GM10248 (cell line): ENCODE data around the gene ARHGAP21.

ENCODE experiments used
- CTCF ChIA-PET: fragments of 300-600 bp; sonication (Branson Sonifier 250); formaldehyde crosslinking; extraction: SDS; loops from one replicate; lab custom pipeline; 2021; ENCODE audit warnings: antibody characterized with exemption; lab: Yijun Ruan, JAX
- POLR2A ChIA-PET: fragments of 350-650 bp; sonication (Branson Sonifier 250); formaldehyde crosslinking; extraction: SDS; loops from one replicate; lab custom pipeline; 2020; ENCODE audit warnings: antibody characterized with exemption; lab: Yijun Ruan, JAX
- DNase-seq: peaks from one replicate; pipeline ENCODE4 v3.0.0; 2012; ENCODE audit errors: extremely low spot score
- CTCF ChIP-seq: IDR thresholded peaks from 2 replicates; pipeline ENCODE4 v1.5.1; 2012; ENCODE audit warnings: mild to moderate bottlenecking, low read depth; ENCODE audit errors: extremely low read depth, missing control alignments, control extremely low read depth

Gene ARHGAP21

GRCh38 chr10:24681572-24682088 is 42.1 kb downstream of the ARHGAP21 start:
- ChIA-PET POLR2A (no interaction called here), CTCF (interaction anchor here (1.3 to 1.7 kb wide), 2 partner anchors 18 to 20 kb away, joined by 3 to 6 read pairs; no protein-coding TSS in a partner anchor)
- DNase-seq, result no peak
- no peak for TF ChIP-seq CTCF

GRCh38 chr10:24680647-24681524 is 42.8 kb downstream of the ARHGAP21 start:
- ChIA-PET POLR2A (no interaction called here), CTCF (interaction anchor here (1.2 to 1.6 kb wide), 3 partner anchors 11 to 272 kb away, joined by 3 to 6 read pairs (median 5); no protein-coding TSS in a partner anchor)
- DNase-seq, result no peak
- no peak for TF ChIP-seq CTCF

DNA sequence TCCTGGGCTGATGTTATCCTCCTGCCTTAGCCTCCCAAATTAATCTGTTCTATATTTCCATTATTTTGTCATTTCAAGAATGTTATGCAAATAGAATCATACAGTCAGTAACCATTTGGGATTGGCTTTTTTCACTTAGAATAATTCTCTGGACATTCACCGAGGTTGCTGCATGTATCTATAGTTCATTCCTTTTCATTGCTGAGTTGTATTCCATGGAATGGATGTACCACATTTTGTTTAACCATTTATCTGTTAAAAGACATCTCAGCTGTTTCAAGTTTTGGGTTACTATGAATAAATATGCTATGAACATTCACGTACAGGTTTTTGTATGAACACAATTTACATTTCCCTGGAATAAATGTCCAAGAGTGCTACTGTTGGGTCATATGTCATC is 44.9 kb downstream of the ARHGAP21 start:
- DNase-seq, result no peak
- TF ChIP-seq CTCF, result no peak
- POLR2A ChIA-PET, result no interaction called here
- CTCF ChIA-PET, result no interaction called here

GRCh38 chr10:24674892-24675632 is 48.6 kb downstream of the ARHGAP21 start:
- ChIA-PET CTCF (no interaction called here), POLR2A (no interaction called here)
- TF ChIP-seq CTCF, result no peak

GRCh38 chr10:24670964-24671670 is 52.6 kb downstream of the ARHGAP21 start:
- ChIA-PET CTCF (interaction anchor here (0.9 to 2.2 kb wide), 3 partner anchors 18 to 35 kb away, joined by 3 to 6 read pairs (median 3); no protein-coding TSS in a partner anchor), POLR2A (interaction anchor here (0.8 kb wide), 1 partner anchor 53 kb away, joined by 3 read pairs; the partner anchor contains the start of gene ARHGAP21)
- no peak for TF ChIP-seq CTCF
- DNase-seq, result no peak

More at GRCh38 chr10:24674892-24675632, 48.6 kb downstream of the ARHGAP21 start:
- DNase-seq, result no peak
